SK-N-SH (cell line): ENCODE data around the gene TFR2. TPM values are rescaled to one million over a fixed set of nuclear protein-coding genes. Genes with fewer than 3 reads are reported as not detected.

Source experiments
- CTCF ChIA-PET: fragments of 300-600, 350-600 bp; formaldehyde crosslinking; extraction: SDS; loops from one replicate; lab custom pipeline; 2021; lab: Yijun Ruan, JAX
- POLR2A ChIA-PET: fragments of 350-600 bp; sonication (Branson Sonifier 250); formaldehyde crosslinking; extraction: SDS; loops from one replicate; lab custom pipeline; 2020; ENCODE audit warnings: antibody characterized with exemption, inconsistent platforms; lab: Yijun Ruan, JAX
- DNase-seq: peaks from one replicate; pipeline ENCODE4 v3.0.0; 2012
- H2AFZ ChIP-seq: fragments of 200-600 bp; sonication (generic); 2 replicates; pipeline ENCODE4 v1.8.1; 2016; ENCODE audit warnings: antibody characterized with exemption, mild to moderate bottlenecking, low read depth
- H3F3A ChIP-seq: fragments of 200-600 bp; sonication (generic); replicated peaks from 2 replicates; pipeline ENCODE3; 2016; ENCODE audit warnings: antibody characterized with exemption, mild to moderate bottlenecking; ENCODE audit not compliant: insufficient read depth
- H3K27ac ChIP-seq, 2 experiments: fragments of 200-500 bp in 1 of 2; fragments of 200-600 bp in 1 of 2; sonication (Bioruptor generic) in 1 of 2; sonication (generic), shearing (Covaris generic) in 1 of 2; 2 replicates each; pipeline versions ENCODE4 v1.5.1 to v1.6.1; 2014 to 2016; ENCODE audit warnings: low read depth in 2 of 2, inconsistent platforms in 1 of 2, low read length in 1 of 2, mild to moderate bottlenecking in 1 of 2, mixed read lengths in 1 of 2
- H3K27me3 ChIP-seq: fragments of 200-600 bp; sonication (generic), shearing (Covaris generic); 2 replicates; pipeline ENCODE4 v1.6.1; 2016; ENCODE audit warnings: mixed run types; ENCODE audit not compliant: insufficient read depth
- H3K36me3 ChIP-seq, 2 experiments: fragments of 200-500 bp in 1 of 2; fragments of 200-600 bp in 1 of 2; sonication (Bioruptor generic) in 1 of 2; sonication (generic) in 1 of 2; replicated peaks in 1 of 2; 2 replicates each; pipeline versions ENCODE3 to v1.5.1; 2014 to 2016; ENCODE audit warnings: low read length in 1 of 2, mild to moderate bottlenecking in 1 of 2; ENCODE audit not compliant: insufficient read depth in 2 of 2, control insufficient read depth in 1 of 2
- H3K4me1 ChIP-seq, 2 experiments: fragments of 200-500 bp in 1 of 2; fragments of 200-600 bp in 1 of 2; sonication (Bioruptor generic) in 1 of 2; sonication (generic), shearing (Covaris generic) in 1 of 2; 2 replicates each; pipeline versions ENCODE4 v1.5.1 to v1.6.1; 2014 to 2016; ENCODE audit warnings: low read depth in 1 of 2, low read length in 1 of 2, mixed run types in 1 of 2; ENCODE audit not compliant: insufficient read depth in 2 of 2, control insufficient read depth in 1 of 2
- H3K4me2 ChIP-seq: fragments of 200-600 bp; sonication (generic), shearing (Covaris generic); 2 replicates; pipeline ENCODE4 v1.6.1; 2017; ENCODE audit warnings: mixed run types
- H3K4me3 ChIP-seq, 2 experiments: fragments of 200-500 bp in 1 of 2; fragments of 200-600 bp in 1 of 2; sonication (Bioruptor generic) in 1 of 2; sonication (generic), shearing (Covaris generic) in 1 of 2; 2 replicates each; pipeline versions ENCODE4 v1.5.1 to v1.8.1; 2014 to 2016; ENCODE audit warnings: low read depth in 2 of 2, inconsistent platforms in 1 of 2, low read length in 1 of 2, mild to moderate bottlenecking in 1 of 2, mixed read lengths in 1 of 2, moderate library complexity in 1 of 2
- H3K79me2 ChIP-seq: fragments of 200-600 bp; sonication (generic); 2 replicates; pipeline ENCODE4 v1.8.1; 2017; ENCODE audit warnings: mild to moderate bottlenecking; ENCODE audit not compliant: insufficient read depth
- H3K9ac ChIP-seq: fragments of 200-600 bp; sonication (generic); 2 replicates; pipeline ENCODE4 v1.6.1; 2017; ENCODE audit warnings: mixed run types
- H3K9me2 ChIP-seq: fragments of 200-600 bp; sonication (generic); 2 replicates; pipeline ENCODE4 v1.6.1; 2017; ENCODE audit warnings: mixed run types
- H3K9me3 ChIP-seq: fragments of 200-600 bp; sonication (generic); 2 replicates; pipeline ENCODE4 v1.6.1; 2017; ENCODE audit warnings: mixed run types, mild to moderate bottlenecking, moderate library complexity
- H4K20me1 ChIP-seq: fragments of 200-600 bp; sonication (generic); 2 replicates; pipeline ENCODE4 v1.6.1; 2017; ENCODE audit warnings: mild to moderate bottlenecking, mixed run types; ENCODE audit not compliant: insufficient read depth
- EP300 ChIP-seq, 2 experiments: IDR thresholded peaks; 2 replicates each; pipeline versions ENCODE4 v1.4.0 to v1.6.1; 2012; ENCODE audit warnings: borderline replicate concordance in 1 of 2, low read depth in 1 of 2, low read length in 1 of 2
- EZH2phosphoT487 ChIP-seq: fragments of 200-600 bp; sonication (generic); IDR thresholded peaks from 2 replicates; pipeline ENCODE4 v1.6.1; 2017; ENCODE audit warnings: low read depth, mixed run types, mild to moderate bottlenecking, antibody characterized with exemption, moderate library complexity, borderline replicate concordance
- FOSL2 ChIP-seq: IDR thresholded peaks from 2 replicates; pipeline ENCODE4 v1.4.0; 2012; ENCODE audit warnings: low read depth, mild to moderate bottlenecking, moderate library complexity, borderline replicate concordance
- FOXJ3 ChIP-seq: sonication (generic); formaldehyde crosslinking; IDR thresholded peaks from 2 replicates; pipeline ENCODE4 v1.5.1; 2020; ENCODE audit warnings: mild to moderate bottlenecking, missing genetic modification reagents
- GABPA ChIP-seq: IDR thresholded peaks from 2 replicates; pipeline ENCODE4 v1.4.0; 2012; ENCODE audit warnings: low read depth, mild to moderate bottlenecking
- MXI1 ChIP-seq: IDR thresholded peaks from 2 replicates; pipeline ENCODE4 v1.6.1; 2012; ENCODE audit warnings: mild to moderate bottlenecking, low read depth, low read length, improper control_type of control experiment
- POLR2AphosphoS5 ChIP-seq: IDR thresholded peaks from 2 replicates; pipeline ENCODE4 v1.6.1; 2012; ENCODE audit warnings: low read depth, low read length
- RAD21 ChIP-seq: IDR thresholded peaks from 2 replicates; pipeline ENCODE4 v1.6.1; 2012; ENCODE audit warnings: mild to moderate bottlenecking, low read length
- RFX5 ChIP-seq: IDR thresholded peaks from 2 replicates; pipeline ENCODE4 v1.6.1; 2012; ENCODE audit warnings: mild to moderate bottlenecking, improper control_type of control experiment, low read length
- SIN3A ChIP-seq: IDR thresholded peaks from 2 replicates; pipeline ENCODE4 v1.6.1; 2012; ENCODE audit warnings: low read depth, mild to moderate bottlenecking, low read length, moderate library complexity, borderline replicate concordance
- SMC3 ChIP-seq: IDR thresholded peaks from 2 replicates; pipeline ENCODE4 v1.6.1; 2012; ENCODE audit warnings: low read depth, low read length, improper control_type of control experiment
- TAF1 ChIP-seq: IDR thresholded peaks from 2 replicates; pipeline ENCODE4 v1.6.1; 2012; ENCODE audit warnings: low read depth, mild to moderate bottlenecking, low read length, moderate library complexity, borderline replicate concordance
- TCF12 ChIP-seq: IDR thresholded peaks from 2 replicates; pipeline ENCODE4 v1.4.0; 2012
- WGBS: methylation state at CpG from one replicate; pipeline ENCODE4 v1.1.6; 2017; ENCODE audit warnings: low lambda C conversion rate; 5-methylcytosine and 5-hydroxymethylcytosine counted together
- polyA plus RNA-seq, 3 experiments: library from polyadenylated mRNA; depleted of rRNA; stranded (reverse); fragments of >200 nt; gene quantifications; 2 replicates each; pipeline ENCODE4 v1.2.3, GENCODE V29; 2012
- TF ChIP-seq, protein P1 (sequence below): IDR thresholded peaks from 2 replicates; pipeline ENCODE4; 2012
- TF ChIP-seq, protein P2 (sequence below): IDR thresholded peaks from 2 replicates; pipeline ENCODE4 v1.4.0; 2012; ENCODE audit warnings: low read depth, borderline replicate concordance
- TF ChIP-seq, protein P3 (sequence below): IDR thresholded peaks from 2 replicates; pipeline ENCODE4 v1.4.0; 2012; ENCODE audit warnings: low read depth, borderline replicate concordance
- TF ChIP-seq, protein P4 (sequence below): IDR thresholded peaks from 2 replicates; pipeline ENCODE4 v1.4.0; 2012; ENCODE audit warnings: low read depth

Gene TFR2
- polyA plus RNA-seq, 1 of the 3 experiments (the other 2 are of a cell fraction), result 0.30 TPM

- CTCF ChIA-PET, result interaction anchor here (1.2 to 10.5 kb wide), 6 partner anchors 11 to 170 kb away, joined by 5 to 227 read pairs (median 10); partner anchors contain the start of genes FBXO24, GIGYF1, LRCH4 and MOSPD3
- peaks cover 43% of the 10 kb centered on the region for H4K20me1 ChIP-seq
- H3K9me3 ChIP-seq, result no peaks in the 10 kb centered on the region
- H2AFZ ChIP-seq, result no peak overlapping the region
- no peak; the same call in 1 of the 2 replicates for TF ChIP-seq POLR2AphosphoS5
- no peak for TF ChIP-seq SMC3
- TF ChIP-seq EZH2phosphoT487, result no peak
- TF ChIP-seq GABPA, result no peak
- no peak for TF ChIP-seq TAF1
- TF ChIP-seq TCF12, result no peak
- no peak for TF ChIP-seq RAD21
- TF ChIP-seq, protein P1, sequence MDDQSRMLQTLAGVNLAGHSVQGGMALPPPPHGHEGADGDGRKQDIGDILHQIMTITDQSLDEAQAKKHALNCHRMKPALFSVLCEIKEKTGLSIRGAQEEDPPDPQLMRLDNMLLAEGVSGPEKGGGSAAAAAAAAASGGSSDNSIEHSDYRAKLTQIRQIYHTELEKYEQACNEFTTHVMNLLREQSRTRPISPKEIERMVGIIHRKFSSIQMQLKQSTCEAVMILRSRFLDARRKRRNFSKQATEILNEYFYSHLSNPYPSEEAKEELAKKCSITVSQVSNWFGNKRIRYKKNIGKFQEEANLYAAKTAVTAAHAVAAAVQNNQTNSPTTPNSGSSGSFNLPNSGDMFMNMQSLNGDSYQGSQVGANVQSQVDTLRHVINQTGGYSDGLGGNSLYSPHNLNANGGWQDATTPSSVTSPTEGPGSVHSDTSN, result peak; percentile 57
- no peak for TF ChIP-seq SIN3A
- no peak for TF ChIP-seq FOXJ3 (CRISPR knock-in tag)
- TF ChIP-seq EP300 (IDR thresholded peaks at IDR 0.05; ENCODE audit: borderline replicate concordance in 1 of 2, low read depth in 1 of 2, low read length in 1 of 2), result no peak
- TF ChIP-seq, protein P2, sequence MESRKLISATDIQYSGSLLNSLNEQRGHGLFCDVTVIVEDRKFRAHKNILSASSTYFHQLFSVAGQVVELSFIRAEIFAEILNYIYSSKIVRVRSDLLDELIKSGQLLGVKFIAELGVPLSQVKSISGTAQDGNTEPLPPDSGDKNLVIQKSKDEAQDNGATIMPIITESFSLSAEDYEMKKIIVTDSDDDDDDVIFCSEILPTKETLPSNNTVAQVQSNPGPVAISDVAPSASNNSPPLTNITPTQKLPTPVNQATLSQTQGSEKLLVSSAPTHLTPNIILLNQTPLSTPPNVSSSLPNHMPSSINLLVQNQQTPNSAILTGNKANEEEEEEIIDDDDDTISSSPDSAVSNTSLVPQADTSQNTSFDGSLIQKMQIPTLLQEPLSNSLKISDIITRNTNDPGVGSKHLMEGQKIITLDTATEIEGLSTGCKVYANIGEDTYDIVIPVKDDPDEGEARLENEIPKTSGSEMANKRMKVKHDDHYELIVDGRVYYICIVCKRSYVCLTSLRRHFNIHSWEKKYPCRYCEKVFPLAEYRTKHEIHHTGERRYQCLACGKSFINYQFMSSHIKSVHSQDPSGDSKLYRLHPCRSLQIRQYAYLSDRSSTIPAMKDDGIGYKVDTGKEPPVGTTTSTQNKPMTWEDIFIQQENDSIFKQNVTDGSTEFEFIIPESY, result no peak
- TF ChIP-seq, protein P3, sequence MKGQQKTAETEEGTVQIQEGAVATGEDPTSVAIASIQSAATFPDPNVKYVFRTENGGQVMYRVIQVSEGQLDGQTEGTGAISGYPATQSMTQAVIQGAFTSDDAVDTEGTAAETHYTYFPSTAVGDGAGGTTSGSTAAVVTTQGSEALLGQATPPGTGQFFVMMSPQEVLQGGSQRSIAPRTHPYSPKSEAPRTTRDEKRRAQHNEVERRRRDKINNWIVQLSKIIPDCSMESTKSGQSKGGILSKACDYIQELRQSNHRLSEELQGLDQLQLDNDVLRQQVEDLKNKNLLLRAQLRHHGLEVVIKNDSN, result no peak
- no peak for TF ChIP-seq RFX5
- peak; percentile 84; the same call in 1 of the 2 replicates for TF ChIP-seq FOSL2
- TF ChIP-seq, protein P4, sequence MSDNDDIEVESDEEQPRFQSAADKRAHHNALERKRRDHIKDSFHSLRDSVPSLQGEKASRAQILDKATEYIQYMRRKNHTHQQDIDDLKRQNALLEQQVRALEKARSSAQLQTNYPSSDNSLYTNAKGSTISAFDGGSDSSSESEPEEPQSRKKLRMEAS, result no peak
- no peak for TF ChIP-seq MXI1
- H3K36me3 ChIP-seq, result peaks cover 39 to 100% of the 10 kb centered on the region in 2 experiments
- POLR2A ChIA-PET, result interaction anchor here (1.3 to 1.9 kb wide), 3 partner anchors 10 to 80 kb away, joined by 3 to 9 read pairs (median 4); partner anchors contain the start of gene PCOLCE
- H3K4me3 ChIP-seq, result no peak overlapping the region
- no peak overlapping the region for H3K9ac ChIP-seq
- H3K79me2 ChIP-seq, result peaks cover 12% of the 10 kb centered on the region
- H3F3A ChIP-seq, result peaks cover 51% of the 10 kb centered on the region
- H3K4me2 ChIP-seq, result no peak overlapping the region
- H3K27me3 ChIP-seq, result no peaks in the 10 kb centered on the region
- H3K4me1 ChIP-seq, result peaks cover 0 to 27% of the 10 kb centered on the region in 2 experiments; a peak in 1 of 4 replicates
- WGBS, result 84% methylated on average over 15 of the region's 25 CpGs
- no peak overlapping the region for H3K27ac ChIP-seq
- peak; percentile 49 for DNase-seq
- no peaks in the 10 kb centered on the region for H3K9me2 ChIP-seq
Observed at GRCh38 chr7:100682228-100682741, 40.9 kb upstream of the TFR2 start.
